GM21381 (cell line): ENCODE results near the gene CFI.
A peak's percentile ranks its signal among the peaks of the same experiment; 100 is the strongest.

ENCODE experiments used
- ATAC-seq: cut with Tn5 transposase; IDR thresholded peaks from one replicate; pipeline ENCODE4 v1.9.1; 2021; ENCODE audit warnings: mild to moderate bottlenecking, moderate library complexity; ENCODE audit not compliant: unreplicated experiment

The CFI gene

GRCh38 chr4:109735566-109736365 lies 66.0 kb downstream of the CFI start:
- no peak for ATAC-seq

GRCh38 chr4:109733728-109734127 lies 68.1 kb downstream of the CFI start:
- ATAC-seq: no peak

DNA sequence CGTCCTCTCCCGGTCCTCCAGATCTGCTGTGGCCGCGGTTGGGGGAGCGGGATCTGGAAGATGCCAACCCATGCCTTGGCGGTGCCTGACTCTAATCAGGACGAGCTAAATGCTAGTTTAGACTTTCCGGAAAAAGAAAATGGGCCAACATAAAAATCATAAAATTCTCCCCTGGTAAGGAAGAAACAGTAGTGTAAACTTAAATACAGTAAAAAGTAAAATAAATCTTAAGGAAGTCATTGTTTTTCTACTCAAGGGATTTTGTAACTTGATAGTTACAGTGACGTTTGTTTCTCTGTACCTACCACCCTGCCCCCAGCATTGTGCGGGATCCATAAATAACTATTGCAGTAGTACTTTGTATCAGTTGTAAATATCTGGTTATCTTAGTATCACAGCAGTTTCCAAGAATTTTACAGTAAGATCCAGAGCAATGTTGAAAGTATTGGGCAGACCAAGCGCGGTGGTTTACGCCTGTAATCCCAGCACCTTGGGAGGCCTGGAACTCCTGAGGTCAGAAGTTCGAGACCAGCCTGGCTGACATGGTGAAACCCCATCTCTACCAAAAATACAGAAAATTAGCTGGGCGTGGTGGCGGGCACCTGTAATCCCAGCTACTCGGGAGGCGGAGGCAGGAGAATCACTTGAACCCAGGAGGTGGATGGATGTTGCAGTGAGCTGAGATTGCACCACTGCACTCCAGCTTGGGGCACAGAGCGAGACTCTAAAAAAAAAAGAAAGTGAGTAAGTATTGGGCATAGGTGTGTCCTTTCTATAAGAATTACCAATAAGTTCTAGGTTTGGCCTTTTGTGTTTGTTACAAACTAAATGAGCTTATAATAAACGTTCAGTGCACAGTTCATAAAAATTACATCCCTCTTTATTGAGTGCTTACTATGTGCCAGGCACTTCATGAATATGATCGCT lies 70.9 kb downstream of the CFI start:
- ATAC-seq: no peak

- ATAC-seq: peak; percentile 87
Measured at GRCh38 chr4:109729718-109730618, 71.8 kb downstream of the CFI start, which contains the start of gene PLA2G12A. PLA2G12A (minus strand) TSS chr4:109730070; CDS start chr4:109729809, 261 bp downstream.

DNA sequence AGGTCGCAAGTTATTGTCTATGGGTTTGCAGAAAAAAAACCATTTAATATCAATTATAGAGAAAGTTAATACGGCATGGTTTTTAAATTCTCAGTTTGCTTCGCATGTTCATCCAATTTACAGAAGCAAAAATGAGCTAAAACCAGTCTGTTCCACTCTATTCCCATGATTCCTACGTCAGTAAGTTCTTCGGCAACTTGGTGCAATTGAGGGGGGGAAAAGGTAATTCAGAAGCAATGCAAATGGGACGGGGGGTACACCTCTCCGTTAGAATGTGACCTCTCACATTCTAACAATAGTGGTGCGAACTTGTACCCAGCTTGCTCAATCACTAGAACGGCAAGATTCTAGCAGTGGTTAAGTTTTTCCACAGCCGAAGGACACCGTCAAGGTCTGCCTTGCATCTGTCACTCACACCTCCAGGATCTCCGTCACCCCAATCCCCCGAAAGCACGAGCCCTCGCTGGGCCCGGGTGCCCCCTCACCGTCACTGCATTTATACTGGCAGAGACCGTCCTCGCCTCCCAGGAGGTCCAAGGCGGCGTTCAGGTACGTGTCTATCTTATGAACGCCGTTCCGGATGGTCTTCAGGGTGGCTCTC lies 72.6 kb downstream of the CFI start:
- ATAC-seq: no peak

DNA sequence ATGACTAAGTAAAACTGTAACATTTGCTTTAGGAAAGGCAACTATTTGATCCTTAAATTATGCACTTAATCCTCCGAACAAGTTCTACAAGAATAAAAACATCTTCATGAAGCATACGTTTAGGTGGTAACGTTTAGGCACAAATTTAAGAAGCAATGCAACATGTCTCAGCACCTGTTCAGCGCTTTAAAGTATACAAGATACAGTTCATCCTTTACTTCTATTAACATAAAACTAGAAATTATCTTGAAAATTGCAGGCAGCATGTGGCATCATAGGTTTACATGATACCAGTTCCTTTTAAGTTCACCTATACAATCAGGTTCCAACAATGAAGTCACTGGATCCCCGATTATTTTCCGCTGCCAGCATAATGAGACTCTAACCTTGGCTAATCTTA lies 73.4 kb downstream of the CFI start:
- no peak for ATAC-seq

DNA sequence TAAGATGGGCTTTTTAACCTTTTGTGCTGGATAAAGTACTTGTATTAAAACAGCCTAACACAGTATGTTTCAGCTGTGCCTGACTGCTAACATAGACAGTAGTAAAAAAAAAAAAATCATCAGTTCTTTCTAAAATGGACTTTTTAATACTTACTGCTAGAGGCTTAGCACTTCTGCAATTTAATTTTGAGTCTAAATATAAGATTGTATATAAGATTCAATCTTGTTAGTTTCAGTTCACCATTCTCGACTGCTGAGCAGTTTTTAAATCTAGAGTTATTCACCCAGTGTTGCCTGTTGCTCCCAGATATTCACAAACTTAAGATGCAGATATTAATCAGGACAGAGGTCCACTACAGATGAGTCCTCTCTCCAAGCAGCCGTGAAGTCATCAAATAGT lies 78.7 kb downstream of the CFI start:
- no peak for ATAC-seq

DNA sequence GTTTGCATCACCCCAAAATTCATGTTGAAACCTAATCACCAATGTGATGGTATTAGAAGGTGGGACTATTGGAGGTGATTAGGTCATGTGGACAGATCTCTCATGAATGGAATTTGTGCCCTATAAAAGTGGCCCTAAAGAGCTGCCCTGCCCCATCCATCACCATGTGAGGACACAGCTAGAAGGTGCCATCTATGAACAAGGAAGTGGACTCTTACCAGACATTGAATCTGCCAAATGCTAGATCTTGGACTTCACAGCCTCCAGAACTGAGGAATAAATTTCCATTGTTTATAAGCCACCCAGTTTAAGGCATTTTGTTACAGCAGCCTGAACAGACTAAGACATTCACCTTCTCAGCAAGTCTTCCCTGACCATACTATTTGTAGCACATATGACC lies 79.4 kb downstream of the CFI start:
- ATAC-seq: no peak

DNA sequence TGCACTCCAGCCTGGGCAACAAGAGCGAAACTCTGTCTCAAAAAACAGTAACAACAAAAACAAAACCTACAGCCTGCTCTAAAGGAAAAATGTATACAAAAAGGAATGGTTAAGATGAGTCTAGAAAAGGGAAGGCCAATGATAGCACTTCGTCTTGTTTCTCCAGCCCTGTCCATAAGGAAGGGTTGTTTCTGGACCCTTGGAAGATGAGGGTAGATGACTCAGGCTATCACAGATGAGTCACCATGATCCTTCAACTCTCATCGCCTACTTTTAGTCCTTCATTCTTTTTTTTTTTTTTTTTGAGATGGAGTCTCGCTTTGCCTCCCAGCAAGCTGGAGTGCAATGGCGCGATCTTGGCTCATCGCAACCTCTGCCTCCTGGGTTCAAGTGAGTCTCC lies 80.8 kb downstream of the CFI start:
- no peak for ATAC-seq

DNA sequence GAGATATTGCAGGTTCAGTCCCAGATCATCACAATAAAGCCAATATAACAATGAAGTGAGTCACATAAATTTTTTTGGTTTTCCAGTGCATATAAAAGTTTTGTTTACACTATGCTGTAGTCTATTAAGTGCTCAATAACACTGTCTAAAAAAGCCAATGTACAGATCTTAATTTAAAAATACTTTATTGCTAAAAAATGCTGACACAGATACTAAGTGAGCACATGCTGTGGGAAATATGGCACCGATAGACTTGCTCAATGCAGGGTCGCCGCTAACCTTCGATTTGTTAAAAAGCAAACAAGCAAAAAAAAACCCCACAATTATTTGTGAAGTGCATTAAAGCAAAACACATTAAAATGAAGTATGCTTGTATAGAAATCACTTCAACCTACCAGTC lies 82.2 kb downstream of the CFI start:
- ATAC-seq: no peak

DNA sequence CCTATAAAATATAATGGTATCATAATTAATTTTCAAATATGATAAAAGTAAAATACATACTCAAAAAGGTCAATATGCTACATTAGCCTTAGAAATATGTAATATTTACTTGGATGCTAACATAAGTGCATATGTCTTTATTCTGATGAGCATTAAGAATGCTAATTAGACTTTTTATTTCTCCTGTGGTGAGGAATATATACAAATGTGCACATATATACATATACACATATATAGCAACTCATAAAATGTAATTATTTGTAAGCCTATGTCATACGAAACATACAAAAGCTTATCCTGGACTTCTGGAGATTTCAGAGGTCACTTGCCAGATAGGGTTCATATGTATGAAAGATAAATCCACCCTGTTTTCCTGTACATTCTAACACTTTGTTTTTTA lies 83.0 kb downstream of the CFI start:
- no peak for ATAC-seq

- no peak for ATAC-seq
Measured at GRCh38 chr4:109713500-109713899, 88.3 kb downstream of the CFI start.

DNA sequence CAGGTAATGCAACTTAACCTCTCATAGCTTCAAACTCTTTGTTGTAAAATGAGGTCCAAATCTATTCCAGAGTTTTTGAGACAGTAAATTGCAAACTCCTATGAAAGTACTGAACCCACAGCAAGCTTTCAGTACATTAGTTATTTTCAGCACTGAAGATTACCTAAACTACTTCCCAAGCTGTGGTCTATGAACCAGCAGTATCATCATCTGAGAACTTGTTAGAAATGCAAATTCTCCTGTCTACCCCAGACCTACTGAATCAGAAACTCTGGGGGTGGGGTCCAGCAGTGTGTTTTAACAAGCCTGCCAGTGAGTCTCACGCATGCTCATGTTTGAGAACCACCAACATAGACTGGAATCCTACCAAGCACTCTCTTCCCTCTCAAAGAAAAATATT lies 92.8 kb downstream of the CFI start:
- ATAC-seq: peak; percentile 85

DNA sequence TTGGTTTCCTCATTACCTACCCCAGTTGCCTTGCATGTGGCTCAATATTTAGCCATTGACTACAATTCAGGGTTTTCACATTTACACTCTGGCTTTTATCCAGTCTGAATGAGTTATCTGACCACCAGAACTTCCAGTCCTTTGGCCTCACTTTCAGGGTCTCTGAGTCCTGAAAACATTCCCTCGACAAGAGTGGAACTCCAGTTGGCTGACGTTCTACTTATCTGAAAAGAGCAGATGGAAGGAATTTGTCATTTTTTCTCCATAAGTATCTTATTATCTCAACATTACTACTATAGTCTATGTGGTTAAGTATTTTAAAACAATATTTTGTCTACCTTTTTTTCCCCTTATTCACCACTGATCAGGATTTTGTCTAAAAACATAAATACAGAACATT lies 93.4 kb downstream of the CFI start:
- ATAC-seq: no peak

GRCh38 chr4:109703664-109704361 lies 98.0 kb downstream of the CFI start:
- ATAC-seq: no peak

DNA sequence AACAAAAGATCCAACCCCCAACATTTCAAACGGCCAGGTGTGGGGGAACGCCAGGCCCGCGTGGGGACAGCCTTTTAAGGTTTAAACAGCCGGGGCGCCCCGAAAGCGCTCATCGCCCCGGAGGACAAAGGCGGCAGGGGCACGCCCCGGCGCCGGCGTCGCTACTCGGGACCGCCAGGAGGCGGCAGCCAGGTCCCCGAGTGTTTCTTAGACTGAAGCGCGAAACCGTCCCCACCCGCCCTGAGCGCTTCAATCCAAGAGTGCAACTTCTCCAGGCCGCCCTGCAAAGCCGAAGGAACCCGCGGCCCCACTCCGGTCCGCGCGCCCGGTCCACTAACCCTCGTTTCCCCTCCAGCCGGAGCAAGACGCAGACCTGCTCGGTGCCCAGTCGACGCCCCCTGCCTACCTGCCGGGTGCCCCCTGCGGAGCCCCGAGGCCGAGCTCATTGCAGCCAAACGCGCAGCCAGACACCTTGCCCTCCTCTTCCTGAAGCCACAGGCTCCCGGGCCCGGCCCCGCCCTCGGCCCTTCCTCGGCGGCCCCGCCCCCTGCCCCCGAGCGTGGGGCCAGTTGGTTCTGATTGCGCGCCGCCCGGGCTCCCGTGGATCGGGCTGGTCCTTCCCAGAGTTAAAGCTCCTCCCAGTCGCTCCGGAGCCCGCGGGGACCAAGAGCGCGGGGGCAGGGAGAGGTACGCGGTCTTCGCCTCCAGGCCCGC lies 98.7 kb downstream of the CFI start, which contains the start of gene CASP6:
Gene CASP6, minus strand, starts transcription at position 496 of the 714 bp plus-strand sequence. Its CDS starts 50 bp downstream, at position 446.
- ATAC-seq: peak; percentile 78

GRCh38 chr4:109701566-109702410 lies 100.0 kb downstream of the CFI start:
- ATAC-seq: no peak

GRCh38 chr4:109699553-109700225 lies 102.1 kb downstream of the CFI start:
- ATAC-seq: no peak
